Measurements from ENCODE around the gene LGALS9.

DNA sequence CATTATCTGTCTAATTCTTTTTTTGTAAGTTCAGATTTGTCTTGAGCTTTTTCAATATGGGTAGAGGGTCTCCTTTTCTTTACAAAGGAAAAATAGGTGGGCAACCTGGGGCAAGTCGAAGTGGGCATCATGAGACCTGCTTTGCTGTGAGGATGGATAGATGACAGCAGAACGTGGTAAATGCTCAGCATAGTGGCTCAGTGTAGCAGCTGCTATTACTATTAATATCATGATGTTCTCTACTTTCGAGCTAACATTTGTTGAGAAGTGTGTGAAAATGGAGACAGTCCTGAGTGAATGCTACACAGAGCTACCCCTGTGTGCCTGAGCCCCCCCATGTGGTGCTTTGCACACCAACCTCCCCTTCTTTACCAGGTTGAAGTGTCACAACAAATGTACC lies 39.0 kb upstream of the LGALS9 start:
- TF ChIP-seq EZH2 (IDR thresholded peaks at IDR 0.05; ENCODE audit: low read length) = no peak
- TF ChIP-seq, protein P1, sequence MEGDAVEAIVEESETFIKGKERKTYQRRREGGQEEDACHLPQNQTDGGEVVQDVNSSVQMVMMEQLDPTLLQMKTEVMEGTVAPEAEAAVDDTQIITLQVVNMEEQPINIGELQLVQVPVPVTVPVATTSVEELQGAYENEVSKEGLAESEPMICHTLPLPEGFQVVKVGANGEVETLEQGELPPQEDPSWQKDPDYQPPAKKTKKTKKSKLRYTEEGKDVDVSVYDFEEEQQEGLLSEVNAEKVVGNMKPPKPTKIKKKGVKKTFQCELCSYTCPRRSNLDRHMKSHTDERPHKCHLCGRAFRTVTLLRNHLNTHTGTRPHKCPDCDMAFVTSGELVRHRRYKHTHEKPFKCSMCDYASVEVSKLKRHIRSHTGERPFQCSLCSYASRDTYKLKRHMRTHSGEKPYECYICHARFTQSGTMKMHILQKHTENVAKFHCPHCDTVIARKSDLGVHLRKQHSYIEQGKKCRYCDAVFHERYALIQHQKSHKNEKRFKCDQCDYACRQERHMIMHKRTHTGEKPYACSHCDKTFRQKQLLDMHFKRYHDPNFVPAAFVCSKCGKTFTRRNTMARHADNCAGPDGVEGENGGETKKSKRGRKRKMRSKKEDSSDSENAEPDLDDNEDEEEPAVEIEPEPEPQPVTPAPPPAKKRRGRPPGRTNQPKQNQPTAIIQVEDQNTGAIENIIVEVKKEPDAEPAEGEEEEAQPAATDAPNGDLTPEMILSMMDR (optimal IDR thresholded peaks at IDR 0.05 in 1 of 3, IDR thresholded peaks at IDR 0.05 in 1 of 3, conservative IDR thresholded peaks at IDR 0.05 in 1 of 3; ENCODE audit: extremely low read depth in 1 of 3, insufficient read depth in 2 of 3, low read length in 3 of 3) = no peak

Data from keratinocyte (primary cell).